Colon (tissue), 2 donors: ENCODE measurements around the gene GSAP.

Source experiments
- FAIRE-seq: peaks from 2 replicates; lab custom pipeline; 2012; peaks lifted over from hg19 to GRCh38; lab: Jason Lieb, UNC
- donor health status: control.
- donor health status: control.

GSAP gene

DNA sequence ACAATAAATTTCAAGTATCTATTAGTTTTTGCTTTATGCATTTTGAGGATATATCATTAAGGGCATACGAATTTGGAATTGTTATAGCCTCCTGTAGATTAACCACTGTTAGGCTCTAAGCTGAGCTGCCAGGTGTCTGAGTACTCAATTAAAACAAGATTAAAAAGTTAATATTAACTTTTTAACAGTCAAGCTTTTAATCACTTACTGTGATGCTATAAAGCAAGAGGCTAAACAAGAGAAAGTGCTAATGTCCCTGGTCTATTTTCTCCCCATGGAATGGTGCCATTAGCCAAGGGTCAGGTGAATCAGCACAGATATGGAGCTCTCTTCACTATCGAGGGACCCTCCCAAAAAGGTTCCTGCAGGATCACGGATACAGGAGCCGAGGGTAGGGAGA lies 9.7 kb downstream of the GSAP start:
- FAIRE-seq = no peak

DNA sequence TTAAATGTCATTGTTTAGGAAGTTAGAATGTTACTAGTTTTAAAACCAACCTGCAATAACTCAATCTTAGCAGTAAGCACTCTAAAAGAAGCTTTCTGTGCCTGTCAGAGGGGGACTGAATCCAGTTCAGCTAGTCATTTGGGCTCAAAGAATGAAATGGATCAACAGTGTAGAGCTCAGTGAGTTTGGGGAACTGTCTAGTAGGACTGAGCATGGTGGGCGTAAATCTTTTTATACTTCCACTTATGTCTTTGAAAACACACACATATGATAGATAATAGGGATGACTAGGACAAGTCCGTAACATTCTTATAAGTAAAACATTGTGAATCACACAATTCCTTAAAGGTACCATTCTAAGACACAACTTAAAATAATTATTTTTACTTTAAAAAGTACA lies 11.5 kb downstream of the GSAP start:
- no peak for FAIRE-seq

DNA sequence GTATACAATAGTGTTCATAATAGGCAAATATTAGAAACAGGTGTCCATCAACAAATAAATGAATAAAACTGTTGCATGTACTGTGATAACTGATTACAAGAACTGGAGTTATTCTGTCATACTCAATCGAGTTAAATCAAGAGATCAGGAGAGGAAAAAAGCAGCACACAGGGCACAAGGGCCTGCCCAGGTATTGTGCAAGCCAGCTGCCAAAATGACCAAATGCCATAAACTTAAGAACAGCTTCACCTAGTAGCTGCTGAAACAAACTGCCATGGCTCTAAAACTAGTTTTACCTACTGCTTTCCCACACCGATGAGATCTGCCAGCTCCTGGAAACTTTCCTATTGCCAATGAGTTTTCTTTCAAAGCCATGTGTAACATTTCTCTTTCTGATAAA lies 12.2 kb downstream of the GSAP start:
- FAIRE-seq = no peak

DNA sequence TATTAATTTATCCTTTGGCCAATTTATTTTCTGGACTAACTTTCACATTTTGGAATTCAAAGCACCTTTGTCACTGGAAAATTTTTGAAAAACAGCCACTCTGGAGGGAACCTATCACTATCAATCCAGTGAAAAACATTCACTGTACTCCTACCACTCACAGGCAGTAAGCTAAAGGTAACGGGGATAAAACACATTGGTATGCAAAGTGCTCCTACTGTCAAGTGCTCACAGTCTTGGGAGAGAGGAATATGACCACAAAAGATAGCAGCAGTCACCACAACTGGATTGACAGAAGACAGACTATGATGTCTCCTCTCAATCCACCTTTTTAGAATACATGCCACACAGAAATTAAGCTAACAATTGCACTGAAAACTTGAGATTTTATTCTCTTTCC lies 13.3 kb downstream of the GSAP start:
- FAIRE-seq = no peak

DNA sequence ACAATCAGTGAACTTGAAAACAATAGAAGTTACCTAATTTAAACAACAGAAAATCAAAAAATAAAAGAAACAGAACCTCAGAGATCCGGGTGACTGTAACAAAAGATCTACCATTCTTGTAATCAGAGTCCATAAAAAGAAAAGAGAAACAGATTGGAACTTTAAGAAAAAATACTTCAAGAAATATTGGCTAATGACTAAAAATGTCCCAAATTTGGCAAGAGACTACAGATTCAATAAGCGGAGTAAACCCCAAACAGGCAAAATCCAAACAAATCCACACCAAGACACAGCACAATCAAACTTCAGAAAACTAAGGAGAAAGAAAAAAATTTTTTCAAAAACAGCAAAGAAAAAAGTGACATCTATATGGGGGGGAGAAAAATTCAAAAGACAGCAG lies 15.1 kb downstream of the GSAP start:
- no peak for FAIRE-seq

DNA sequence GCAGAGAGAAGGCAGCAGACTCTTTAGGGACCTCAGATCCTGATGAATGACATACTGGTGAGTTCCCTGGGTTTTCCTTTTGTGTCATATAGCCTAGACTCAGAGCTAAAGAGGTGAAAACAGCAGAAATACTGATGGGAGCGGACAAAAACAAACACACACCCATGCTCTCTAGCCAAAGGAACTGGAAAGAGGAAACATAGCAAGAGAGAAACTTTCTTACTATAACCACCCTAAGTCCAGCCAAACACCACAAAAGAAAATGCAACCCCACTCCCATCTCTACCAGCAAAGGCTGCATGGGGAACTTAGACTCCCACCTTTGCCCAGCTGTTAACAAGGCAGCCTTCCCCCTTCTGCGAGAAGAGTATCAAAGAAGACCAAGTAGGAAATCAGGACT lies 16.3 kb downstream of the GSAP start:
- FAIRE-seq = no peak

DNA sequence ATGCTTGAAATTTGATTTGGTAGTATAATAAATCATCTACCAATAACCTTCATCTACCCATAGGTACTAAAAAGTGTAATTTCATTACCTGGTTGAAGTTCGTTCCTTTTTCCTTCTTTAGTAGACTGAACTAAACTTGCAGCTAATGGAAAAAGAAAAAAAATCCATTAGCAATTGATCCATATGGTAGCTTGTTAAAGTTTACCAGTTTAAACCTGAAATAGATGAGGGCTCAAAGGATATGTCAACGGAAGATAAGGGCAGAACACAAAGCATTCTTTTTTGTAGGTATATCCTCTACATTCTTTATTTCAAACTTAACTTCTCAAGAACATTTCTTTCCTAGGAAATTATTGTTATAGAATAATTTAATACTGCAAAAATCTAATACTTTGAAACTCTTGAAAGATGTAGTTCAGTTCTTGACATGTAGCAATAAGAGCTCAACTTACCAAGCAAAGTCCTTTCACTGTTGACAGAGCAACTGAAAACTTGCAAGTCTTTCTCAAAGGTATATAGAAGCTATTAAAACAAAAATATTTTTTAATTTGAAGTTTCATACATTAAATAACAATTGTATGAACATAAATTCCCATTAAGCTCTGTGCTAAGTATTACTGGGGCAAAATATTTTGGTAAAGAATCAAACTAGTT lies 19.1 kb downstream of the GSAP start:
- no peak for FAIRE-seq

DNA sequence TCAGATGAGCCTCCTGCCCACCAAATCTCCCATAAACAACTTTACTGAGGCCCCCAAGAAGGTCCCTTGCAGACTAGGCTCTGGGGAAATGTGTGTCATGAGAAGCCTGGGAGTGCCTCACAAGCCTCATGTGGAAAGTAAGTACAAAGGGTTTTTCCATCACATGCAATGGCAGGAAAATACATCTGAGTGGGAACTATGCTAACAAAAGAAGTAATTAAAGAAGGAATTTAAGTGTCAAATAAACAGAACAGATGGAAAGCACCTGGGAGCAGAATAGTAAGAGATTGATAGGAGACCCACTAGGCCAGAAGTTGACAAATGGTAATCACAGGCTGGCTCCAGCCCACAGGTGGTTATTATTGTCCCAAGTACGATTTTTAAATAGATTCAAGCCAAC lies 20.5 kb downstream of the GSAP start:
- no peak for FAIRE-seq

DNA sequence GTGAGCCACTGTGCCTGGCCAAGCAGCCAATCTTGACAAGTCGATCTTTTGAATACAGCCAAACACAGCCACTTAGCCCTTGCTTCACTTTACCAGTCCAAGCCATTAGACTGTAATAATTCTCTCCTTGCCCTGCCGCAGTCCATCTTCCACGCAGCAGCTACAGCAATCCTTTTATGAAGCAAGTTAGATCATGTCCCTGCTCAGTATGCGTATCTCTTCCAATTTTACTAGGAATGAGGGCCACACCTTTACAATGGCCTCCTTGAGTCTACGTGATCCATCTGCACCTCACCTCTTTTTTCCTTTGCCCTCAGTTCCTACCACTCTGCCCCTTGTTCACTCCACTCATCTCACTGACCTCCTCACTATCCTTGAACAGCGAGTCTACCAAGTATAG lies 22.2 kb downstream of the GSAP start:
- FAIRE-seq = no peak

DNA sequence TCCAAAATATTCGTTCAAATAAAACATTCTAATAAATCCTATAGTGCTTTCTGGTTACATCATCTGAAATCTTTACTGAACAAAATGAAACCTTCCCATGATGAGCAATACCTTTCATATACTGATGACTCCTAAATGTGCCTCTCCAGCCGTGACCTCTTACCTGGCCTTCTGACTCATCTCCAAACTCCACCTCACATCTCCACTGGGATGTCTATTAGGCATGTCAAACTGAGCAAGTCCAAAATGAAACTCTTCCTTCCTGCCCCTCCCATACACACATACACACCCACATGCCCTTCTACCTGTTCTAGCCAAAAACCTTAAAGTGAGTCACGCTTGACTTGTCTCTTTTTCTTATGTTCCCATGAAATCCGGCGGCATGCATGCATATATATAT lies 22.9 kb downstream of the GSAP start:
- no peak for FAIRE-seq

DNA sequence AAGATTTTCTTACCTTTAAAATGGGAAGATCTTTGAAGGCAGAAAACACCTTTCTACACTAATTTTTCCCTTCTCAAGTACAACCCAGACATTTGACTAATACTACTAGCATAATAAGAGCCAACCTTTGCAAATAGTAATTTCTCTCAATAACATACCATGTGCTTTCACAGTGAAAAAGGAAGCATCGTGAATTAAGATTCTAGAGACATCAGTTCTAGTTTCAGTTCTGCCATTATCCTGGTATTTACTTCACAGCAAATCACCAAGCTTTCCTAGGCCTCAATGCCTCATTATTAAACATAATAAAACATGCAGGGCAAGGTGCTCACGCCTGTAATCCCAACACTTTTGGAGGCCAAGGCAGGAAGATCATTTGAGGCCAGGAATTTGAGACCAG lies 24.9 kb downstream of the GSAP start:
- no peak for FAIRE-seq

DNA sequence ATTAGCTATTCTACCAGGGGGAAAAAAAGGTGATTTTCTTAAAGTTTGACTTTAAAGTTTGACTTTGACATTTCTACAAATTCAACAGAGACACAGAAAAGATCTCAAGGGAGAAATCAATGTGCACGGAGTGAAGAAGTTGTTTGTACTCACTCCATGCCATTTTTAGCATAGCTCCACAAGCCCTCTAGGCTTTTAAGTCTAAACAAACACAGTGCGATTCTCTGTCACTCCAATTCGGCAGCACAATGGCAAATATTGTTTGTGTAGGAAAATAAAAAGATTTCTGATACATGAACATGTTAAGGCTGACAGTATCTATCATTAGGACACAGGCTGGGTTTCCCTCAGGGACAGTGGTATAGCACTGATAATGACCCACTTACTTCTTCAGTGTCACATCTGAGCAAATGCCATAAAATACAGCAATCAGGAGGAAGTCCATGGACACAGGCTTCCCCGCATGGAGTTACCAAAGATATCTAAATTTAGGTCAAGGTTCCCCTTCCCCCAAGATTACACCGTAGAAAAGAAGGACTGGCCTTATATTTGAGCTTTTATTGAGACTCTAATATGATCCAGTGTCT lies 28.0 kb downstream of the GSAP start:
- no peak for FAIRE-seq

DNA sequence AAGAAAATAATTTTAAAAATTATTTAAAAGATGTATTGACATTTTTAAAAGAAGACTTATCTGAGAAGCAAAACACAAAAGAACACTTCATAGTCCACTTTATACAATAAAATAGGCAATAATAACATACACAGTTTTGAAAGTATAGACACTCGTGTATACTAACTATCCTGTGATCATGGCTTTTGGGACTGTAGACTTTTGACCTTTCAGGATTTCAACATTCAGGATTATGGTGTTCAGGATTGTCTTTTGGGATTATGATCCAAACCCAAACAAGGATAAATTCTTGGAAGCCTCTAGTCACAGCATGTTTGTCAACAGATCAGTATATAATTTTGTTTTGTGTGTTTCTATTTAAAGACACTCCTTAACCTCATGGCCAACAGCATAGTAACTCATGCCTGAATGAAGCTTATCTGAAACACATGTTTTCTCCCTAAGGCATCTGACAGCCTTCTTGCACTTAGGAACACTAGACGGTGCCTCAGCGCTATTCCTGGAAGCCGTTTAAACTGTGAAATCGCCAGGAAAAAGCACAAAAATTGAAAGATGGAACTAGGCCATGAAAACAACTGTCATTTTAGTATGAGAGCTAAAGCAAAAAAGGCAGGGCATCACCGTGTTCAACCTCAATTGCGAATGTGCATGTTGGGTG lies 29.9 kb downstream of the GSAP start:
- no peak for FAIRE-seq

DNA sequence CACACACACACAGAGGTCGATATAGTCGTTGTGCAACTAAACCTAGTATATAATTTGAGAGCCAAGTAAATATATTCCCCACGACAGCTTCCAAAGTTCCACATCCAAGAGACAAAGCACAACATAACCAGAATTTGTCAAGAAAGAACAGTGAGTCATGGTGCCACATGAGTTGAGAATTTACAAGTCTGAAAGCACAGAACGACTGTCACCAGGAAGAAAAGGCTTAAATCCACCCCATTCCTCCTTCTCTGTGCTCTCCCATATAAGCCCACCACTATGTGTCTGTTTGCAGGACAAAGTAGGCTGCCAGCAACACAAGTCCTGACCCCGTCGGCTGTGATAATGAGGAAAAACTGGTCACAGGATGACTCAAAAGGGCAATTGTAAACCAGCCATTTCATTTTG lies 32.8 kb downstream of the GSAP start:
- FAIRE-seq = no peak

DNA sequence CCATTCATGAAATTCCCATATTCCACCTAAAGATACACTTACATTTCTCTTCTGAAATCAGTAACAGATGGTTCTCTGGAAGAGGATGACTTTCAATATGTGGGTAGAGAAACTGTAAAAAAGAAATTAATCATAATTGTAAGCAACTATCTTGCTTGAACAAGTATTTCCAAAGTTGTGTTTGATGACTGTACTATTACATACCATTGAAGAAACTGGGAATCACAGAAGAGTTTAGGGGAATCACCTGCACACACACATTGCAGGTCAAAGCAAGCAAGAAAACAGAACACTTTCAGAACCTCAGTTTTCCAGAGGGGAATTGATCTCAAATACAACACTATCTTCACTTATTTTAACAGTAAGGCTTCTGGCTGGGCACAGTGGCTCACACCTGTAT lies 33.6 kb downstream of the GSAP start:
- no peak for FAIRE-seq

DNA sequence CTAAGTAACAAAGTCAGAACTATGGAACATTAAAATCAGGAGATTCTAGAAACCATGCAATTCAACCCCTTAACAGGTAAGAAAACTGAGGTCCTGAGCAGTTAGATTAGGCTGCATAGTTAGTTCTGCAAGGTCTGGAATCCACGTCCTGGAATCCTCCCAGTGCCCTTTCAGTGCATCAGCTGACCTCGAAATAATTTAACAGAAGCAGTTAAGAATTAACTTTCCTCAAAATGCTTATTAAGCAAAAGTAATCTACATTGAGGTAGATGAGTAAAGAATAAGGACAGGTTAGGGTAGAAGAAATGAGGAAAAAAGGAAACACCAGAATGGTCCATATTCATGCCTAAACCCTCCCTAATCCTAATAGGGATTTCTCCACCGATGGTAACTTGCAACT lies 37.6 kb downstream of the GSAP start:
- FAIRE-seq = no peak

DNA sequence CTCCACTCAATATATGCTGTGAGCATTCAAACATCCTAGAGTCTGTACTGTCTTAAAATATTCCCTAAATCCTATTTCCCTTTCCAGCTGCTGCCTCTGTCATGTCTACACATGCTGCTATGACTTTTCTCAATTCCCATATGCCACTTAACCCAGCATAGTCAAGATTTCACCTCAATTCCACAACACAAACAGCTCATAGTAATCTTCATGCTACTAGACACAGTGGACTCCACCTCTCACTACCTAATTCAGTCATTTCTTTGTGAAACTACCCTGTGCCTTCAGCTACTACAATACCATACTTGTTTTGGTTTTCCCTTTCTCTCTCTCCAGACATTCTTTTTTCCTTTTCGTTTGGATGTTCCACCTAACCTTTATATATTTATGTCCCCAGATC lies 45.5 kb downstream of the GSAP start:
- no peak for FAIRE-seq

DNA sequence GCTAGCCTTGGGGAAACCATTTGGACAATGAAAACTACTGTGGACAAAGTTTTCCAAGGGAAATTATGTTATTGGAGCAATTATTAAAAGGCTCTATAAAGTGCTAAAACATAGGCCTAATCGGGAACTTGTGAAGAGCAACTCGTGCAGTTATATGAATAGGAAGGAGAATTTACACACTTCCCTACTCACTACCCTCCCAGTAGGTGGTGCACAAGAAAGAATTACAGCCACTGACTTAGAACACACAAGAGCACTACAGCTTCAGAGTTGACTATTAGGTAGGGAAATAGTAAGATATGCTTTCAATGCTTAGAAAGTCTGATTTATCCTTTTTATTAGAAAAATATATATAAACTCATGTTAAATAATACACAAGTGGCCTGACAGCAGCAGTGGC lies 47.2 kb downstream of the GSAP start:
- no peak for FAIRE-seq

DNA sequence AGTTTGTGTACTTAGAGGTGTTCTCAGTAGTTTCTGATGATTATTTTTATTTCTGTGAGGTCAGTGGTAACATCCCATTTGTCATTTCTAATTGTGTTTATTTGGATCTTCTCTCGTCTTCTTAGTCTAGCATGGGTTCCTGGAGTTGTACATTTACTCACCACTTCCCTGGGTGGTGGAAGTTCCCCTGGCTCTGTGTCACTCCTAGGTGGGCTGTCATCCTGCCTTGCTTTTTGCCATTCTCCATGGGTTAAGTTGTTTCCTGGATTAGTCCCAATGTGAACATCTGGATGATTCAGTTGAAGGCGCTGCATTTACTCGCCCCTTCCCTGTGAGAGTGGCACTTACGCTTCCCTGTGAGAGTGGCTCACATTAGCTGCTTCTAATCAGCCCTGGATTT lies 48.2 kb downstream of the GSAP start:
- FAIRE-seq = no peak

DNA sequence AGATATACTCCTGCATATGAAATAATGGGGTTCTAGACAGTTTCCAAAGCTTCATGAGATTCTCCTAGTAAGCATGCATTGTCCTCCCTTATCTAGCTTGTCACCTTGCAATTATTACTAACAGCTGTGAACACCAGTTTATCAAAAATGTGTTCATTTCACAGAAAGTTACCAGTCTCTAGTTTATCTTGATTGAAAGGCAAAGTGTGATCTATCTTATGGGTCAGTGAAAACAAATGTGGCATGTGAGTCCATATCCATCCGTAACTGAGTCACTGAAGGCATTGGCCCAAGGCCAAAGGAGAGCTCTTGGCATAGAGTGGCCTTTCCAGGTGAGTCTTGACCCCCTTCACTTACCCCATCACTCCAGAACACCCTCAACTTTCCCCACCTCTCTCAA lies 53.2 kb downstream of the GSAP start:
- no peak for FAIRE-seq

DNA sequence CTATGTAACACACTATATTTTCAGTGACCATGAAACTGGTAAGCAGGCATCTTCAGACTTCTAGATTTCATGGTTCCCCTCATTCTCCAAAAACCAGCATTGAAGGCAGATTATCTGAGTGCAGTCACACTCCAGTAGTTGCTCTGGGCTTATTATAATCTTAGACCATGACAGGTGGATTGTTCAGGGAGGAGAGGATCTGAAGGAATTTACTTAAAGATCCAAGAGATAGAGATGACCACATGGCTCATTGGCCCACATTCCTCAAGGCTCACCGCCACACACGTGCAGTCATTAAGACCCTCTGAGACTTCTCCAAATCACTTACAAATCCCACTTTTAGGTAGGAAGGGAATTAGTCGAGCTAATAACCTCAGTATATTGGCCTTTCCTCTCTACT lies 55.2 kb downstream of the GSAP start:
- no peak for FAIRE-seq

DNA sequence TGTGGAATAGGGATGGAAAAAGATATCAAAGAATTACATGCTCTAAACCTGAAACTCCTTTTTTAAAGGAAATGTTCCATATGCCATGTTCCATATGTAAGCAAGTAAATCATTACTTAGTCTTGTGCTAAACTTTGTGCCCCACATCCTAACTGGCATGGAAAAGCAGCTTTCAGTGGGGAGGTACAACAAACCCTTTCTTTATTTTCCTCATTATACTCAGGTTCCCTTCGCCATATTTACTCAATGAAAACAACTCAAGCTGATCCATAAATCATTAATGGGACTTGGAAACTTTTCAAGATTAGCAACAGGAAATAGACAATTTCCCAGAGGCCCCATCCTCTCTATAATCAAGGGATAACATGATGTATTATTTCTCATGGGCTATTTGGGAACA lies 56.0 kb downstream of the GSAP start:
- FAIRE-seq = no peak

DNA sequence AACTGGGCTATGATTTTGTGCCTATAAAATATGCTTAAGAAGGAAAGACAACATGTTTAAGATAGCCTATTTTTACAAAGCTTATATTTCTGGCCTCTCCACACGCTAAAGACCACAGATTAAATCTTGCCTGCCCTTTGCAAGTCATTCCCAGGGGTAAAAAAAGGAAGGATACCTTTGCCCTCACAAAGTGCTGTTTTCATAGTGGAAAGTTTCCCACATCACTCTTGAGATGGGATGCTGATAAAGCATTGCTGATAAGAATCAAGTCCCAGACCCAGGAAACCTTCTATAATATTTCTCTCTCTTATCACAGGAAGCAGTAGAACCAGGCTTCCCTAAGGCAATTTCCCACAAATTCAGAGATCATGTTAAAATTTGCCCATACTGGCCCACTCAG lies 56.5 kb downstream of the GSAP start:
- no peak for FAIRE-seq

DNA sequence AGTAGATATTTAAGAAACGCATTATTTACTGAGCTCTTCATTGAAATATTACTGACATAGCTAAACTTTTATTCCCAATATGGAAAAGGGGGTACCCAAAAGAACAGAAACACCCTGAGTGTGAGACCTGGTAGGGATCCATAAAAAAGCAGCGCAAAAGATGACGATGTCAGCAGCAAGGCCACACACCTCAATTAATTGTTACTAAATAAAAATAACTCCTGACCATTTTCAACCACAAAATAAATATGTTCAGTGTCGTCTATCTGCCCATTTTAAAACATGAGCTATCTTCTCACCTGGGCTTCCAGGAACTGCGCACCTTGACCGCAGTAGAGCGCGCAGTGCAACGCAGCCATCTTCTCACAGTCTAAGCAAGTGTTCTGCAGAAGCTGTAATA lies 61.2 kb downstream of the GSAP start:
- no peak for FAIRE-seq
